Stimulated activated CD8-positive, alpha-beta memory T cell treated with anti-CD3 and anti-CD28 coated beads, Interleukin-2, amount 100 ng/mL, for 1 hour (primary cell): Measurements from ENCODE around the gene SLC24A3.

Experiments used
- DNase-seq, 2 donors: peaks; one replicate each; pipeline ENCODE4 v3.0.0-alpha.2; 2020; ENCODE audit warnings: low read depth in 2 of 2

Gene SLC24A3

GRCh38 chr20:19241440-19241839 is 29.0 kb downstream of the SLC24A3 start:
- DNase-seq = no peak

GRCh38 chr20:19244291-19244690 is 31.8 kb downstream of the SLC24A3 start:
- DNase-seq = no peak

- no peak for DNase-seq
Measured at GRCh38 chr20:19249106-19249879, 36.9 kb downstream of the SLC24A3 start.

- no peak for DNase-seq
Measured at GRCh38 chr20:19250346-19250745, 37.9 kb downstream of the SLC24A3 start.

- no peak for DNase-seq
Measured at GRCh38 chr20:19251506-19251905, 39.1 kb downstream of the SLC24A3 start.

GRCh38 chr20:19251958-19252357 is 39.5 kb downstream of the SLC24A3 start:
- DNase-seq = no peak

- no peak for DNase-seq
Measured at GRCh38 chr20:19252451-19253120, 40.1 kb downstream of the SLC24A3 start.

- no peak for DNase-seq
Measured at GRCh38 chr20:19253316-19253715, 40.9 kb downstream of the SLC24A3 start.

GRCh38 chr20:19253916-19254820 is 41.7 kb downstream of the SLC24A3 start:
- DNase-seq = no peak

GRCh38 chr20:19254956-19255355 is 42.5 kb downstream of the SLC24A3 start:
- no peak for DNase-seq

- DNase-seq = no peak
Measured at GRCh38 chr20:19256085-19256484, 43.6 kb downstream of the SLC24A3 start.

GRCh38 chr20:19256906-19257595 is 44.6 kb downstream of the SLC24A3 start:
- DNase-seq = no peak

- DNase-seq = no peak
Measured at GRCh38 chr20:19257865-19258264, 45.4 kb downstream of the SLC24A3 start.

- no peak for DNase-seq
Measured at GRCh38 chr20:19259141-19259591, 46.7 kb downstream of the SLC24A3 start.

- DNase-seq = no peak
Measured at GRCh38 chr20:19260412-19261090, 48.1 kb downstream of the SLC24A3 start.

- DNase-seq = no peak
Measured at GRCh38 chr20:19264191-19264590, 51.7 kb downstream of the SLC24A3 start.

- no peak for DNase-seq
Measured at GRCh38 chr20:19265646-19266374, 53.4 kb downstream of the SLC24A3 start.

- no peak for DNase-seq
Measured at GRCh38 chr20:19268426-19268825, 56.0 kb downstream of the SLC24A3 start.

- DNase-seq = no peak
Measured at GRCh38 chr20:19269737-19270340, 57.4 kb downstream of the SLC24A3 start.
